ENCODE results near the gene TOR2A. TPM values are rescaled to one million over a fixed set of nuclear protein-coding genes. Genes with fewer than 3 reads are reported as not detected.

TOR2A gene
- total RNA-seq, 1 donor from 2014 or later = 17.3 TPM

DNA sequence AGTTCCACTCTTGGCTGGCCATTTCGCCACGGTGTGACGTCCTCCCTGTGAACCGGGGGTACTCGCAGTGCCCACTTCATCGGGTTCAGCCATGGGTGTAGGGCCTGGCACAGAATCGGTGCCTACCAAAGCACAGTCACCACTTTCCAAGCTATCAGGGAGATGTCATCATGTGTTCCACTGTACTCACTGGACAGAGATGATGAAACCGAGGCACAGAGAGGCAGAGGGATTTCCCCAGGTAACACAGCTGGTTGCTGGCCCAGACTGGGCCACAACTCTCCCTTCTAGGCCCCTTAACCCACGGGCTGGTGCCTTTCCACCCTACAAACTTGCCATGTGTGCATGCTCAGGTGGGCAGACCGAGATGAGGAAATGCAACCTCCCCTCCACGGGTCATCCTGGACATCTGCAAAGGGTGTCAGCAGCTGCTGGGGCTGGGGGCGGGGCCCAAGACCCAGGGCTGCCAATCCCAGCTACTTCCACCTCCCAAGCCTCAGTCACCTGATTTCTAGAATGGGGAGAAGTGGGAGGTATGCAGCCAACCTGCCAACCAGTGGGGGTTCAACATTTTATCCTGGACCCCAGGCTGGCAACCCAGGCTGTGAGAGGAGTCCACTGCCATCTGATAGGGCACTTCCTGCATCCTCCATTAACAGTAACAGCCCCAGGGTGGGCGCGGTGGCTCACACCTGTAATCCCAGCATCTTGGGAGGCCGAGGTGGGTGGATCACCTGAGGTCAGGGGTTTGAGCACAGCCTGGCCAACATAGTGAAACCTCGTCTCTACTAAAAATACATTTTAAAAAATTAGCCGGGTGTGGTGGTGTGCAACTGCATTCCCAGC is 44.3 kb upstream of the TOR2A start:
- H3K27ac Mint-ChIP-seq = no peak overlapping the region

DNA sequence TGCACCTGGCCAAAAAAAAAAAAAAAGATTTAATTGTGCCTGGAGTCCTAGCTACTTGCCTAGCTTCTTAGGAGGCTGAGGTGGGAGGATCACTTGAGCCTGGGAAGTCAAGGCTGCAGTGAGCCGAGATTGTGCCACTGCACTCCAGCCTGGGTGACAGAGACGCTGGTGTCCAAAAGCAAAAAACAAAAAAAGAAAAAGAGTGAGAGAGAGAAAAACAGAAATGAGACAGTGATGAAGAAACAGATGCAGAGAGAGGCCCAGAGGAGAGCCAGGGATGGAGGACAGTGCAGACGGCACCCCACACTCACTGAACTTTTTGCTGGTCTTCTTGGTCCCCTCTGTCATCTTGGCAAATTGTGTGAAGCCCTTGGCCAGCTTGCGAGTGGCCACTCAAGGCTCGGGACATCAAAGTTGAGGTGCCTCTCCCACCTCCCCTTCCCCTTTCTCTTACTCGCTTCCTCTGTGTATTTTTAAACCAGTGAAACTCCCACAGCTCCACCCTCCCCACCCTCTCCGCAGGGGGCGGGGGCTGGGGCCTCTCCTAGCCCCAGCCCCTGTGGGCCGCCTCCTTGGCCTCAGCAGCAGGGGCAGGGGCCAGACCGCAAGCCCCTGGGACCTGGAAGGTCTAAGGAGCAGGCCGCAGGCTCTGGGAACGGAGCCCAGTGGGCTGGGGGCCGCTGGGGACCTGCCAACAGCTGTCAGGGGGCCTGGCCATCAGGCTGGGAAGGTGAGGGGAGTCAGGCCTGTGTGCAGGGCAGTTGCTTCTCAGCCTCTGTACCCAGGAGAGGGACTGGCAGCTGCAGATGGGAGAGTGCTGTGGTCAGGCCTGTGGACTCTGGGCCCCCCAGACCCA is 43.4 kb upstream of the TOR2A start, which contains the start of gene SH2D3C:
Gene SH2D3C, minus strand, starts transcription at position 387 of the 856 bp plus-strand sequence. Its CDS starts 39 bp downstream, at position 348.
- Mint-ChIP-seq H3K36me3 (no peaks in the 10 kb centered on the region), H3K4me3 (no peak within 1 kb of the TSS), H3K9me3 (no peaks in the 10 kb centered on the region), H3K27me3 (ENCODE audit: low read depth) (no peaks in the 10 kb centered on the region), H3K4me1 (peaks cover 2% of the 10 kb centered on the region), H3K27ac (no peak within 1 kb of the TSS)
- DNase-seq (ENCODE audit: low spot score in 2 of 2, unreplicated experiment in 2 of 2) = no peak
- TF ChIP-seq, protein P1, sequence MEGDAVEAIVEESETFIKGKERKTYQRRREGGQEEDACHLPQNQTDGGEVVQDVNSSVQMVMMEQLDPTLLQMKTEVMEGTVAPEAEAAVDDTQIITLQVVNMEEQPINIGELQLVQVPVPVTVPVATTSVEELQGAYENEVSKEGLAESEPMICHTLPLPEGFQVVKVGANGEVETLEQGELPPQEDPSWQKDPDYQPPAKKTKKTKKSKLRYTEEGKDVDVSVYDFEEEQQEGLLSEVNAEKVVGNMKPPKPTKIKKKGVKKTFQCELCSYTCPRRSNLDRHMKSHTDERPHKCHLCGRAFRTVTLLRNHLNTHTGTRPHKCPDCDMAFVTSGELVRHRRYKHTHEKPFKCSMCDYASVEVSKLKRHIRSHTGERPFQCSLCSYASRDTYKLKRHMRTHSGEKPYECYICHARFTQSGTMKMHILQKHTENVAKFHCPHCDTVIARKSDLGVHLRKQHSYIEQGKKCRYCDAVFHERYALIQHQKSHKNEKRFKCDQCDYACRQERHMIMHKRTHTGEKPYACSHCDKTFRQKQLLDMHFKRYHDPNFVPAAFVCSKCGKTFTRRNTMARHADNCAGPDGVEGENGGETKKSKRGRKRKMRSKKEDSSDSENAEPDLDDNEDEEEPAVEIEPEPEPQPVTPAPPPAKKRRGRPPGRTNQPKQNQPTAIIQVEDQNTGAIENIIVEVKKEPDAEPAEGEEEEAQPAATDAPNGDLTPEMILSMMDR (IDR thresholded peaks at IDR 0.05; ENCODE audit: unreplicated experiment) = no peak

More for the DNA sequence above, 44.3 kb upstream of the TOR2A start:
- H3K36me3 Mint-ChIP-seq = no peaks in the 10 kb centered on the region
- no peak overlapping the region for H3K4me3 Mint-ChIP-seq
- no peaks in the 10 kb centered on the region for H3K9me3 Mint-ChIP-seq
- TF ChIP-seq, protein P1 (IDR thresholded peaks at IDR 0.05; ENCODE audit: unreplicated experiment) = no peak
- no peak for DNase-seq (ENCODE audit: low spot score in 2 of 2, unreplicated experiment in 2 of 2)
- no peaks in the 10 kb centered on the region for H3K27me3 Mint-ChIP-seq (ENCODE audit: low read depth)
- peaks cover 2% of the 10 kb centered on the region for H3K4me1 Mint-ChIP-seq

GRCh38 chr9:127777368-127777980 is 42.4 kb upstream of the TOR2A start:
- DNase-seq (ENCODE audit: low spot score in 2 of 2, unreplicated experiment in 2 of 2) = no peak
- H3K9me3 Mint-ChIP-seq = no peaks in the 10 kb centered on the region
- H3K27ac Mint-ChIP-seq = no peak overlapping the region
- no peaks in the 10 kb centered on the region for H3K36me3 Mint-ChIP-seq
- TF ChIP-seq, protein P1 (IDR thresholded peaks at IDR 0.05; ENCODE audit: unreplicated experiment) = no peak
- H3K4me3 Mint-ChIP-seq = no peak overlapping the region
- H3K4me1 Mint-ChIP-seq = peaks cover 2% of the 10 kb centered on the region
- no peaks in the 10 kb centered on the region for H3K27me3 Mint-ChIP-seq (ENCODE audit: low read depth)

- Mint-ChIP-seq H3K27me3 (ENCODE audit: low read depth) (no peaks in the 10 kb centered on the region), H3K36me3 (no peaks in the 10 kb centered on the region), H3K9me3 (no peaks in the 10 kb centered on the region), H3K4me1 (peaks cover 2% of the 10 kb centered on the region), H3K4me3 (no peak overlapping the region), H3K27ac (no peak overlapping the region)
- TF ChIP-seq, protein P1 (IDR thresholded peaks at IDR 0.05; ENCODE audit: unreplicated experiment) = no peak
- no peak for DNase-seq (ENCODE audit: low spot score in 2 of 2, unreplicated experiment in 2 of 2)
These were observed 41.8 kb upstream of the TOR2A start for GRCh38 chr9:127776924-127777289.

DNA sequence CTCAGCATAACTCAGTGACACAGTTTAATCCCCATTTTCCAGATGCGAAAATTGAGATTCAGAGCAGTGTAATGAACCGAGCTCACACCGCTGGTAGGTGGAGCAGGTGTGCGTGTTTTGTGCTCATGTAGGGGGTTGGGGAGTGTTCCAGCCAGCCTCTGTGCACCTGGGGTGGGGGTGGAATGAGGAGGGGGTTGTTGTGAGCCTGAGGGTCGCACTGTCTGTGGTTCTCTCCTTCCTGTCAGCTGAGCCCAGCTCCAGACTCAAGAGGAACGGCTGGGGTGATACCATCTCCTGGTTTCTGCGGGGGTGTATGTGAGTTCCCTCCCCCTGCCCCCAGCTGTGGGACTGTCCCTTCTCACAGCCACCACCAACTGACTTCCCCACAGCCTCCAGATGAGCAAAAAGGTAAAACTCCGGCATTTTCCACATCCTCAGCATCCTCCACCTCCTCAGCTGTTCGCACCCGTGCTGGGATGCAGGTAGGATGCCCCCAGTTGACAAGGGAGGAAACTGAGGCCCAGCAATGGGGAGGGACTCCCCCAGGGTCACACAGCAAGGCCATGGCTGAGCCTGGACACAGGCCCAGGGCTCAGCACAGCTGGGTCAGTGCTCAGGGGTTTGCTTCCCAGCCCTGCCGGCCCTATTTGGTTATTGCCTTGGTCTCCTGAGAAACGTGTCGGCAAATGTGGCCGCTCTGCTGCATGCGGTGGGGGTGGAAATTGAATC is 41.3 kb upstream of the TOR2A start:
- H3K9me3 Mint-ChIP-seq = no peaks in the 10 kb centered on the region
- H3K27ac Mint-ChIP-seq = no peak overlapping the region
- H3K27me3 Mint-ChIP-seq (ENCODE audit: low read depth) = no peaks in the 10 kb centered on the region
- DNase-seq (ENCODE audit: low spot score in 2 of 2, unreplicated experiment in 2 of 2) = no peak
- no peaks in the 10 kb centered on the region for H3K36me3 Mint-ChIP-seq
- H3K4me1 Mint-ChIP-seq = peaks cover 2% of the 10 kb centered on the region
- TF ChIP-seq, protein P1 (IDR thresholded peaks at IDR 0.05; ENCODE audit: unreplicated experiment) = no peak
- no peak overlapping the region for H3K4me3 Mint-ChIP-seq

All from mesothelial cell of epicardium (in vitro differentiated cells).